ENCODE results near the gene TDRD3. TPM values are rescaled to one million over a fixed set of nuclear protein-coding genes. Genes with fewer than 3 reads are reported as not detected.

The TDRD3 gene
- total RNA-seq, 2 donors from 2014 or later = 21.0 to 25.9 TPM

- TF ChIP-seq CTCF (IDR thresholded peaks at IDR 0.05) = no peak
- Histone ChIP-seq H3K4me3 (no peak overlapping the region), H3K9ac (ENCODE audit: low read depth in 2 of 2, low read length in 2 of 2) (no peak overlapping the region), H3K9me3 (no peaks in the 10 kb centered on the region), H3K36me3 (no peaks in the 10 kb centered on the region), H3K4me1 (no peaks in the 10 kb centered on the region), H3K27me3 (no peaks in the 10 kb centered on the region), H3K27ac (no peak overlapping the region)
- DNase-seq = no peak
- intact Hi-C loops (cut with DNase I) = no loop called here
Measured at GRCh38 chr13:60392131-60392530, 4.9 kb upstream of the TDRD3 start.

- H3K27me3 ChIP-seq = no peaks in the 10 kb centered on the region
- H3K36me3 ChIP-seq = no peaks in the 10 kb centered on the region
- no peaks in the 10 kb centered on the region for H3K9me3 ChIP-seq
- TF ChIP-seq CTCF (IDR thresholded peaks at IDR 0.05) = no peak
- H3K9ac ChIP-seq (ENCODE audit: low read depth in 2 of 2, low read length in 2 of 2) = peak overlapping the region; percentile 79 to 95
- intact Hi-C loops (cut with DNase I) = no loop called here
- H3K27ac ChIP-seq = peak overlapping the region; percentile 97
- peak; percentile 93 for DNase-seq
- peaks cover 7% of the 10 kb centered on the region for H3K4me1 ChIP-seq
- H3K4me3 ChIP-seq = peak overlapping the region; percentile 45
Measured at GRCh38 chr13:60395971-60396782, 843 bp upstream of the TDRD3 start.

- H3K4me1 ChIP-seq = peaks cover 7% of the 10 kb centered on the region
- no peaks in the 10 kb centered on the region for H3K27me3 ChIP-seq
- TF ChIP-seq CTCF (IDR thresholded peaks at IDR 0.05) = no peak
- peak; percentile 61 for DNase-seq
- peak overlapping the region; percentile 72 to 92 for H3K9ac ChIP-seq (ENCODE audit: low read depth in 2 of 2, low read length in 2 of 2)
- H3K36me3 ChIP-seq = no peaks in the 10 kb centered on the region
- peak overlapping the region; percentile 45 for H3K4me3 ChIP-seq
- H3K27ac ChIP-seq = peak overlapping the region; percentile 97
- no peaks in the 10 kb centered on the region for H3K9me3 ChIP-seq
- intact Hi-C loops (cut with DNase I) = no loop called here
Measured at GRCh38 chr13:60397704-60398378, 821 bp downstream of the TDRD3 start.

GRCh38 chr13:60398379-60398891 is 1.4 kb downstream of the TDRD3 start:
- H3K9me3 ChIP-seq = no peaks in the 10 kb centered on the region
- H3K36me3 ChIP-seq = no peaks in the 10 kb centered on the region
- peak overlapping the region; percentile 97 for H3K27ac ChIP-seq
- intact Hi-C loops (cut with DNase I) = no loop called here
- peaks cover 7% of the 10 kb centered on the region for H3K4me1 ChIP-seq
- H3K4me3 ChIP-seq = peak overlapping the region; percentile 45
- no peak for DNase-seq
- H3K27me3 ChIP-seq = no peaks in the 10 kb centered on the region
- peak overlapping the region; percentile 72 to 92 for H3K9ac ChIP-seq (ENCODE audit: low read depth in 2 of 2, low read length in 2 of 2)
- no peak for TF ChIP-seq CTCF (IDR thresholded peaks at IDR 0.05)

- peak; percentile 32 for DNase-seq
- no peak for TF ChIP-seq CTCF (IDR thresholded peaks at IDR 0.05)
- peak overlapping the region in 1 of 2 donors; percentile 92 for H3K9ac ChIP-seq (ENCODE audit: low read depth in 2 of 2, low read length in 2 of 2)
- H3K4me1 ChIP-seq = peaks cover 7% of the 10 kb centered on the region
- intact Hi-C loops (cut with DNase I) = no loop called here
- H3K9me3 ChIP-seq = no peaks in the 10 kb centered on the region
- no peaks in the 10 kb centered on the region for H3K36me3 ChIP-seq
- peak overlapping the region; percentile 97 for H3K27ac ChIP-seq
- H3K4me3 ChIP-seq = no peak overlapping the region
- no peaks in the 10 kb centered on the region for H3K27me3 ChIP-seq
Measured at GRCh38 chr13:60398907-60399589, 2.0 kb downstream of the TDRD3 start.

Measured in colonic mucosa (tissue), 4 donors.